Measurements from ENCODE around the gene TBC1D22A.

TBC1D22A gene

GRCh38 chr22:47175151-47176025 is 412.9 kb downstream of the TBC1D22A start:
- H3K4me3 ChIP-seq (ENCODE audit: low read depth, low read length) = no peak overlapping the region
- TF ChIP-seq CTCF (IDR thresholded peaks at IDR 0.05; ENCODE audit: low read depth, low read length) = no peak

- TF ChIP-seq CTCF (IDR thresholded peaks at IDR 0.05; ENCODE audit: low read depth, low read length) = no peak
- H3K4me3 ChIP-seq (ENCODE audit: low read depth, low read length) = no peak overlapping the region
Measured at GRCh38 chr22:47176026-47176389, 413.6 kb downstream of the TBC1D22A start.

- no peak for TF ChIP-seq CTCF (IDR thresholded peaks at IDR 0.05; ENCODE audit: low read depth, low read length)
- H3K4me3 ChIP-seq (ENCODE audit: low read depth, low read length) = no peak overlapping the region
Measured at GRCh38 chr22:47176573-47177333, 414.3 kb downstream of the TBC1D22A start.

GRCh38 chr22:47177334-47177815 is 414.9 kb downstream of the TBC1D22A start:
- no peak for TF ChIP-seq CTCF (IDR thresholded peaks at IDR 0.05; ENCODE audit: low read depth, low read length)
- H3K4me3 ChIP-seq (ENCODE audit: low read depth, low read length) = no peak overlapping the region

- no peak for TF ChIP-seq CTCF (IDR thresholded peaks at IDR 0.05; ENCODE audit: low read depth, low read length)
- no peak overlapping the region for H3K4me3 ChIP-seq (ENCODE audit: low read depth, low read length)
Measured at GRCh38 chr22:47178339-47178738, 415.9 kb downstream of the TBC1D22A start.

- TF ChIP-seq CTCF (IDR thresholded peaks at IDR 0.05; ENCODE audit: low read depth, low read length) = no peak
- no peak overlapping the region for H3K4me3 ChIP-seq (ENCODE audit: low read depth, low read length)
Measured at GRCh38 chr22:47180796-47181195, 418.3 kb downstream of the TBC1D22A start.

All from WI38 (cell line).